COR-L47 (cell line): ENCODE measurements around the gene PNPLA8.
A peak's percentile ranks its signal among the peaks of the same experiment; 100 is the strongest.
"Not testable (repeated sequence)": the region's sequence is repeated elsewhere in the genome, so short reads cannot be mapped to it uniquely, and the experiment has no call there.

Experiments used
- DNase-seq: peaks from one replicate; lab custom pipeline; 2025; lab: John Stamatoyannopoulos, UW

The PNPLA8 gene

DNA sequence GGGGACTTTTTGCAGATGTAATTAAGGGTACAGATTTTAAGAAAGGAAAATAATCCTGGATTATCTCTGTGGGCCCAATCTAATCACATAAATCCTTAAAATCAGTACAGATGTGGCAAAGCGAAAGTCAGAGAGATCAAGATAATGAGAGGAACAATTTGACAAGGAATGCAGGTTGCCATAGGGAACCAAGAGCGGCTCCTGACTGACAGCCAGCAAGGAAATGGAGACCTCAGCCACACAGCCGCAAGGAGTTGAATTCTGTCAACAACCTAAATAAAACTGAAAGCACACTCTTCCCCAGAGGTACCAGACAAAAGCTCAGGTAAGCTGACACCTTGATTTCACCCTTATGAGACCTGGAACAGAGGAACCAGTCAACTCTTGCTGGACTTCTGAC lies 3.4 kb upstream of the PNPLA8 start:
- no peak for DNase-seq

GRCh38 chr7:108528183-108528712 lies 2.3 kb upstream of the PNPLA8 start:
- DNase-seq: no peak

- DNase-seq: no peak
Observed at GRCh38 chr7:108526768-108527017, 758 bp upstream of the PNPLA8 start.

DNA sequence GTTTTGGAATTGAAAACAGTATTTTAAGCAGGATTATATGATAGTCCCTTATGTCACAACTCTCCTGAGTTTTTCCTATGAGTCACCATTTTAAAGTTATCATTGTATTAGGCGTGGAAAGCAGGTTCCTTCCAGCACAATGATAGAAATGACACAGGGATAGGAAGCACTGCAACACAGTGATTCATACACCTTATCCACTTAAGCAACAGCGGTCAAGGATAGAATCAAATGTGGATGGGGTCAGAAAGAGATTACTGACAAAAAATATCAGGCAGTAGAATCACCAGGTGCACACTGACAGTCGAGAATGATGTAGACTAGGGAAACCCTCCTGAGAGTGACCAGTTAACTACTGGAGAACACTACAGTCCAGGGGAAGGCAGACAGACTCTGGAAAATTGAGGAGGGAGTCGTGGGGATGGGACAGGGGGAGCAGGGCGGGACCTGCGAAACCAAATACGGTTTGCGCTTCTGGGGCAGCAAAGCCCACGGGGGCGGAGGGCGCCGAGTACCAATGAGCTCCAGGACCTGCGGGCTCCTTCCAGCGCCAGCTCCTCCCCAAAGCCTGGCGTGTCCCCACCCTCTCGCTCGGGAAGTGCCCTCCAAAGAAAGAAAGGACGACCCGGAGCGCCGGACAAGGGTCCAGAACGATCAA lies 479 bp downstream of the PNPLA8 start:
- DNase-seq: no peak

DNA sequence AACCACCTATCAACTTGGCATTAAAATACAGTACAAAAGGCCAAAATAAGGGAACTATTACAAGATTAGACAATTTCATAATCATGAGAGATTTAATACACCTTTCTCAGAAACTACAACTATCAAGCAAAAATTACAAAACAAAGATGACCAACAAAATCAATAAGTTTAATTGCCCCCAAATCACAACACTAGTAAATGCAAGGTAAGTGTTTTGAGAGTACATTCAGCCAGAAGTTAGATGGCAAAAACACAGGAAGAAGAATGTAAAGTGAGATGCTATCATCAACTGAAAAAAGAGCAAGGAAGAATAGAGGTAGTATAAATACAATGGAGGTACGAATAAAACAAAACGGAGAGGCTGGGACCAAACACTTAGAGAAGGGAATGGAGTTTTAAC lies 3.2 kb downstream of the PNPLA8 start:
- no peak for DNase-seq

DNA sequence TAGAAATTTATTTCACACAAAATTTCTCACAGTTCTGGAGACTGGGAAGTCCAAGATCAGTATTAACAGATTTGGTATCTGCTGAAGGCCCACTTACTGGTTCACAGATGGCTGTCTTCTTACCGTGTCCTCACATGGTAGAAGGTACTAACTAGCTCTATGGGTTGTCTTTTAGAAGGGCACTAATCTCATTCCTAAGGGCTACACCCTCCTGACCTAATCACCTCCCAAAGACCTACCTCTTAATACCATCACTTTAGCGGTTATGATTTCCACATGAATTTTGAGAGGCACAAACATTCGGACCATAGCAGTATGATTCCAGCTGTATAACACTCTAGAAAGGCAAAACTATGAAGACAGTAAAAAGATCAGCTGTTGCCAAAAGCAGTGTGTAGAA lies 8.0 kb downstream of the PNPLA8 start:
- no peak for DNase-seq

DNA sequence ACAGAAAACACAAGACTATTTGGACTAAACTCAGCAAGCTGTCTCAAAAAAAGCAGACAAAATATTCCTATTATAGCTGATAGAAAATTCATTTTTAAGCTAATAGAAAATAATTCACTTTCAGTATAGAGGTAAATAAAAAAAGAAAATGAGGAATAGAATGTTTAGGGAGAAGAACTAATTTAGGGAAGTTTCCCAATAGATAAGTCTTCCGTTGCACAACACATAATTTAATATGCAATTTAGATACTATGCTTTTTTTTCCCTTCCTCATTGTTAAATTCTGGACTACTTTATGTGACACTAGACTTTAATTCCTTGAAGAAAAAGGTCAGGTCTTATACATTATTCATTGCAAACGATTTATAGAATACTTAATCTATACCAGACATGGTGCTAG lies 10.3 kb downstream of the PNPLA8 start:
- DNase-seq: no peak

DNA sequence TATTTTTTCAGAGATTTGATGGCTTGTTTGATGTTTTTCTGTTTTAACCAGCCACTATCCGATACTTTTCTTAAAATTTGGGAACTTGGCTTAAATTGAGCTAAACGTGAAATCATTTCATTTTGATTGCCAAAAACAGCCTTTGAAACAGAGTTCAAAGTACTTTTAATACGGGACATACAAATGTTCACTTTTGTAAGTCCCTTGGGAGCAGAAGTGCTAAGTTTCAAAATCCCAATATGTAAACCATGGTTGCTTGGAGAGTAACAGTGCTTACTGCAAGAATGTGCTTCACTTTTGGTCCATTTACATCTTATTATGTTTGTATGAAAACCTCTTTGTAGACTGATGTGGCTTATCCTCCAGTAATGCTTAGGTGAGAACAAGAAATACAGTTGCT lies 10.9 kb downstream of the PNPLA8 start:
- DNase-seq: no peak

GRCh38 chr7:108511939-108512338 lies 14.0 kb downstream of the PNPLA8 start:
- DNase-seq: no peak

- not testable (repeated sequence) for DNase-seq
Observed at GRCh38 chr7:108504576-108504975, 21.4 kb downstream of the PNPLA8 start.

DNA sequence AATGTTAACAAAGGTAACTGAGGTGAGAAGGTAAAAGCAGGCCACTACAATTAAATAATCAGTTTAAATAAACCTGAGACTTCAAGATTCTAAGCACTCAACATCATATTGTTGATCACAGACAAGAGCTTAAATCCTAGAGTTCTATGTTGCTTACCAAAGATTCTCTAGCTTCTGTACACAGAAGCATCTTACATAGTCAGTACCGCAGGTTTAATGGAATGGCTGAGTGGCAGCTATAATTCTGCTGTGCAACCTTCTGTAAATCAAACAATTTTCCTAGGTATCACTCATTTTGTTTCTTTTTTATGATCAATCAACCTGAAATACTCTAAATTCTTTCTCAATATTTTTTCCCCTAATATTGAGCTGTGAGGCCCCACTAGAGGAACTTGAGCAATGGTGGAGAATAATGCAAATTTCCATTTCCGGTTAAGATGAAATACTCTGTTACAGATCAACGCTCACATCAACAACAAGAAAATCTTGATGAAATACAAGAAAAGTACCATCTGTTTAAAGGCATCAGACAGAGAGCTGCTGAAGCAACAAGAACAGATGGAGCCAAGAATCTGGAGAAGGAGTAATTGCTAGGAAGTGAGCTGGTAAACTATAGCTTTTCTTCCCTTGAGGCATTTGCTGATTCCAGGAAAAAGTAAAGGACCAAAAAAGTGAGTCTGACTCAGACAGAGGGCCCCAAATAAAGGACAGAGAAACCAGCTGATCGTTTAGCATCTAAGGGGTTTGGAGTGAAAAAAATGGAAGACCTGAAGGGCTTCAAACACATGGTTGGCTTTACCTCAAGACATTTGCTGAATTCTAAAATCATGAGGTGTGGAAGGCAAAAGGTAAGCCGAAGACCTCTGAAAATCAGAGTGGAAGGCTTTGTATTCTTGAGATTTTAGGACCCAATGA lies 22.6 kb downstream of the PNPLA8 start:
- no peak for DNase-seq

- DNase-seq: no peak
Observed at GRCh38 chr7:108499566-108499965, 26.4 kb downstream of the PNPLA8 start.

- DNase-seq: no peak
Observed at GRCh38 chr7:108498481-108498880, 27.5 kb downstream of the PNPLA8 start.

- peak; percentile 30 for DNase-seq
Observed at GRCh38 chr7:108497082-108497725, 28.7 kb downstream of the PNPLA8 start.

DNA sequence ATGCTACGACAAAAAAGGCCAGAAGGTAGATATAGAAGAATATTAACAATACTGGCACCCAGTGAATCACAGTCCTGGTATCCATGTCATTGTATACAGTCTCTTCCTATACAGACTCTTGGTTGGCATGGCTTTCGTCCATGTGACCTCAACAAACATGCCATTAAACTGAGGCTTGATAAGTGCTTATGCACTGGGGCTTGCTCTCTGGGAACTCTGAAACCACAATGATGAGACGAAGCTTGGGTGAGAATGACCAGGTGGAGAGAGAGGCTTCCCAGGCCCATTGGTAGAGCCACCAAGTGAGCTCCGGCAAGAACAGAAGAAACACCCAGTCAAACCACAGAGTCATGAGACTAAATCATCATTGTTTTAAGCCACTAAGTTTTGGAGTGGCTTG lies 33.2 kb downstream of the PNPLA8 start:
- DNase-seq: no peak

DNA sequence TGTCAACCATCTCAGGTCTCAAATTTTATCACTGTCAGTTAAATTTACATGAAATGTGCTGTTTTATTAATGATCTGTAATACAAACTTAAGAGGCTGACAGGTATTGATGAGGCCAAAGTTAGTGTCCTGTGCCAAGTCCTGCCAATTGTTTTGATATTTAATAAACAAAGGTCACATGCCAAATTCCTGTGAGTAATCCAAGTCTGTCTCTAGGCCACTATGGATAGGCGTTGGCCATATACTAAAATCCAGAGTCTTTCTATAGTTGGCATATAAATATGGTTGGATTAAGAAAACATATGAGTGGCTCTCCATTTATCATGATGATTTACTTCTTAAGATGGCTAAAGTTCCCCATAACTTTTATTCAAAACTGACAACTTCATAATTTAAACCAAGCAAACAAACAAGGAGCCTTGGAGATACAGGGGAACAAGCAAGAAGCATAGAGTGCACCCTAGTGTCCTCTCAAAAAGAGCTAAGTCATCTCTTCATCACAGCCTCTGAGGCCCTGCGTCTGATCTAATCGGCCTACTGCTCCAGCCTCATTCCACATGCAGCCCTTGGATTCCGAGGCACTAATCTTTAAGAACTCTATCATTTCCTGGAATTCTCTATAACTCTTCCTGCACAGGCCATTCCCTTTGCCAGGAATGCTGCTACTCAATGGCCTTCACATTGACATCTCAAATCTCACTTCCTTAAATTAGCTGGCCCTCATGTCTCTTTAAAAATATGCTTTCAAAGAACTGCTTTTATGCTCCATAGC lies 37.0 kb downstream of the PNPLA8 start:
- no peak for DNase-seq

- no peak for DNase-seq
Observed at GRCh38 chr7:108487646-108488045, 38.3 kb downstream of the PNPLA8 start.

GRCh38 chr7:108486291-108486966 lies 39.5 kb downstream of the PNPLA8 start:
- DNase-seq: no peak

DNA sequence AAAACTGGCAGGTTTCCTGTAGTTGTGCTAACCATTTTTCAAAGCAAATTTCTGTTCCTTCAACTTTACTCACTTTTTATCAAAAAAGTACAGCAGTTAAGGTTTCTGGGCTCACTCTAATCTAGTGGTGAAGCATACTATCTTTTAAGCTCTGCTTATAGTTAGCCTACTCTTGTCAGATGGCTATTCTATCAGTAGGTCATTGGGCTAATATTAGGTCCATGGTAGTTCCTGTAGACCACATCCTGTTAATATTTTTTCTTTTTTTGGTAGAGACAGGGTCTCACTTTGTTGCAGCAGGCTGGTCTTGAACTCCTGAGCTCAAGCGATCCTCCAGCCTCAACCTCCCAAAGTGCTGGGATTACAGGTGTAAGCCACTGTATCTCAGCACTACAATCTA lies 41.8 kb downstream of the PNPLA8 start:
- DNase-seq: no peak

GRCh38 chr7:108480311-108480710 lies 45.6 kb downstream of the PNPLA8 start:
- no peak for DNase-seq

- DNase-seq: no peak
Observed at GRCh38 chr7:108479751-108480150, 46.2 kb downstream of the PNPLA8 start.

DNA sequence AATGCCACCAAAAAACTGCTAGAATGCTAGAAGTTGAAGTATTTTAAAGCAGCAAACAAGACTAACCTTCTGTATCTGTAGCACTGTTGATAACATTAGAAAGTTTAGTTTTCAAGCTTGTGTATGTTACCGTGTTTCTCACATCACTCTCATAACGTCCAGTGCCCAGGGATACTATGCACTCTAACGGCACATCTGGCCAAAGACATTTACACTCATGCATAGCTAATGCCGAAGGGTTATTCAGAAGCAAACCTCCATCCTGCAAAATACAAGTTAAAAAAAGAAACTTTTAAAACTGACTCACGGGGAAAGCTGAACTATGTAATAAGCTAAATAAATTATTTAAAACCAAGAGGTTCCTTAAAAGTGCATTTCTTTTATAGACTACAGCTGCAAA lies 46.8 kb downstream of the PNPLA8 start:
- no peak for DNase-seq
